DOHH2 (cell line): Measurements from ENCODE around the gene KLHDC1.

Experiments
- H3F3A ChIP-seq: fragments of 200-600 bp; sonication (generic), shearing (Covaris generic); 2 replicates; pipeline ENCODE4 v1.6.0; 2016; ENCODE audit warnings: antibody characterized with exemption, mild to moderate bottlenecking; ENCODE audit not compliant: control insufficient read depth, insufficient read depth
- H3K27ac ChIP-seq: fragments of 200-600 bp; sonication (generic); 2 replicates; pipeline ENCODE4 v1.5.1; 2014; ENCODE audit warnings: low read depth, mild to moderate bottlenecking, low read length, moderate library complexity
- H3K27me3 ChIP-seq: fragments of 200-600 bp; sonication (generic); 2 replicates; pipeline ENCODE4 v1.6.1; 2014; ENCODE audit warnings: mild to moderate bottlenecking, low read length, mixed read lengths; ENCODE audit not compliant: control insufficient read depth
- H3K36me3 ChIP-seq: fragments of 200-600 bp; sonication (generic); 2 replicates; pipeline ENCODE4 v1.6.1; 2014; ENCODE audit warnings: mild to moderate bottlenecking, low read length, moderate library complexity, mixed read lengths; ENCODE audit not compliant: control insufficient read depth
- H3K4me1 ChIP-seq: fragments of 200-600 bp; sonication (generic); 2 replicates; pipeline ENCODE4 v1.6.1; 2014; ENCODE audit warnings: mild to moderate bottlenecking, low read length, mixed read lengths; ENCODE audit not compliant: control insufficient read depth
- H3K4me2 ChIP-seq: fragments of 200-600 bp; sonication (generic); 2 replicates; pipeline ENCODE4 v1.6.0; 2014; ENCODE audit warnings: mild to moderate bottlenecking, low read length, moderate library complexity
- H3K4me3 ChIP-seq: fragments of 200-600 bp; sonication (generic); 2 replicates; pipeline ENCODE4 v1.5.1; 2014; ENCODE audit warnings: mild to moderate bottlenecking, low read length, mixed read lengths
- H3K79me2 ChIP-seq: fragments of 200-600 bp; sonication (generic); 2 replicates; pipeline ENCODE4 v1.6.1; 2014; ENCODE audit warnings: mild to moderate bottlenecking, low read length, mixed read lengths; ENCODE audit not compliant: control insufficient read depth
- H3K9me2 ChIP-seq: fragments of 200-600 bp; sonication (generic); replicated peaks from 2 replicates; pipeline ENCODE4 v1.6.1; 2014; ENCODE audit warnings: mild to moderate bottlenecking, low read length, mixed read lengths; ENCODE audit not compliant: control insufficient read depth
- H3K9me3 ChIP-seq: fragments of 200-600 bp; sonication (generic); 2 replicates; pipeline ENCODE4 v1.6.1; 2014; ENCODE audit warnings: antibody characterized with exemption, low read length, mixed read lengths; ENCODE audit not compliant: control insufficient read depth, insufficient read depth
- H4K20me1 ChIP-seq: fragments of 200-600 bp; sonication (generic); 2 replicates; pipeline ENCODE4 v1.6.0; 2014; ENCODE audit warnings: low read depth, mild to moderate bottlenecking, antibody characterized with exemption, low read length, moderate library complexity; ENCODE audit not compliant: control insufficient read depth, insufficient read depth
- CTCF ChIP-seq: fragments of 200-600 bp; sonication (generic); IDR thresholded peaks from one replicate; pipeline ENCODE4 v1.5.1; 2014; ENCODE audit warnings: antibody characterized with exemption, mild to moderate bottlenecking, low read depth, low read length; ENCODE audit not compliant: poor library complexity, severe bottlenecking
- EZH2phosphoT487 ChIP-seq: fragments of 200-600 bp; sonication (generic); IDR thresholded peaks from 2 replicates; pipeline ENCODE4 v1.6.1; 2017; ENCODE audit warnings: borderline replicate concordance, mild to moderate bottlenecking, antibody characterized with exemption, low read length, moderate library complexity, mixed read lengths

Gene KLHDC1

GRCh38 chr14:49783394-49784014 lies 90.6 kb downstream of the KLHDC1 start:
- Histone ChIP-seq H3K79me2 (no peaks in the 10 kb centered on the region), H3K4me3 (no peak overlapping the region), H3K36me3 (peaks cover 95% of the 10 kb centered on the region), H3K9me2 (no peaks in the 10 kb centered on the region), H3K4me2 (no peak overlapping the region), H3K4me1 (no peaks in the 10 kb centered on the region), H3K27ac (no peak overlapping the region), H3K27me3 (no peaks in the 10 kb centered on the region), H3K9me3 (no peaks in the 10 kb centered on the region), H4K20me1 (no peaks in the 10 kb centered on the region), H3F3A (peaks cover 27% of the 10 kb centered on the region)
- TF ChIP-seq EZH2phosphoT487 (no peak), CTCF (no peak)

- no peak overlapping the region for H3K4me2 ChIP-seq
- no peaks in the 10 kb centered on the region for H3K9me2 ChIP-seq
- H3K36me3 ChIP-seq: peaks cover 95% of the 10 kb centered on the region
- no peaks in the 10 kb centered on the region for H3K79me2 ChIP-seq
- H3K27ac ChIP-seq: no peak overlapping the region
- no peak overlapping the region for H3K4me3 ChIP-seq
- TF ChIP-seq EZH2phosphoT487: no peak
- no peak for TF ChIP-seq CTCF
- no peaks in the 10 kb centered on the region for H4K20me1 ChIP-seq
- H3F3A ChIP-seq: peaks cover 16% of the 10 kb centered on the region
- H3K4me1 ChIP-seq: no peaks in the 10 kb centered on the region
- no peaks in the 10 kb centered on the region for H3K27me3 ChIP-seq
- H3K9me3 ChIP-seq: no peaks in the 10 kb centered on the region
Measured at GRCh38 chr14:49786315-49786714, 93.4 kb downstream of the KLHDC1 start.

GRCh38 chr14:49792618-49793017 lies 99.7 kb downstream of the KLHDC1 start:
- H3K27ac ChIP-seq: no peak overlapping the region
- H4K20me1 ChIP-seq: no peaks in the 10 kb centered on the region
- no peaks in the 10 kb centered on the region for H3K27me3 ChIP-seq
- no peaks in the 10 kb centered on the region for H3K4me1 ChIP-seq
- no peaks in the 10 kb centered on the region for H3K79me2 ChIP-seq
- H3K36me3 ChIP-seq: peaks cover 92% of the 10 kb centered on the region
- no peak overlapping the region for H3K4me2 ChIP-seq
- no peaks in the 10 kb centered on the region for H3K9me3 ChIP-seq
- no peak overlapping the region for H3K4me3 ChIP-seq
- H3F3A ChIP-seq: peaks cover 2% of the 10 kb centered on the region; the same call in 1 of the 2 replicates
- H3K9me2 ChIP-seq: no peaks in the 10 kb centered on the region
- TF ChIP-seq EZH2phosphoT487: no peak
- no peak for TF ChIP-seq CTCF
